ENCODE data around the gene COPG1.
"Not testable (repeated sequence)": the region's sequence is repeated elsewhere in the genome, so short reads cannot be mapped to it uniquely, and the experiment has no call there.

COPG1 gene, protein sequence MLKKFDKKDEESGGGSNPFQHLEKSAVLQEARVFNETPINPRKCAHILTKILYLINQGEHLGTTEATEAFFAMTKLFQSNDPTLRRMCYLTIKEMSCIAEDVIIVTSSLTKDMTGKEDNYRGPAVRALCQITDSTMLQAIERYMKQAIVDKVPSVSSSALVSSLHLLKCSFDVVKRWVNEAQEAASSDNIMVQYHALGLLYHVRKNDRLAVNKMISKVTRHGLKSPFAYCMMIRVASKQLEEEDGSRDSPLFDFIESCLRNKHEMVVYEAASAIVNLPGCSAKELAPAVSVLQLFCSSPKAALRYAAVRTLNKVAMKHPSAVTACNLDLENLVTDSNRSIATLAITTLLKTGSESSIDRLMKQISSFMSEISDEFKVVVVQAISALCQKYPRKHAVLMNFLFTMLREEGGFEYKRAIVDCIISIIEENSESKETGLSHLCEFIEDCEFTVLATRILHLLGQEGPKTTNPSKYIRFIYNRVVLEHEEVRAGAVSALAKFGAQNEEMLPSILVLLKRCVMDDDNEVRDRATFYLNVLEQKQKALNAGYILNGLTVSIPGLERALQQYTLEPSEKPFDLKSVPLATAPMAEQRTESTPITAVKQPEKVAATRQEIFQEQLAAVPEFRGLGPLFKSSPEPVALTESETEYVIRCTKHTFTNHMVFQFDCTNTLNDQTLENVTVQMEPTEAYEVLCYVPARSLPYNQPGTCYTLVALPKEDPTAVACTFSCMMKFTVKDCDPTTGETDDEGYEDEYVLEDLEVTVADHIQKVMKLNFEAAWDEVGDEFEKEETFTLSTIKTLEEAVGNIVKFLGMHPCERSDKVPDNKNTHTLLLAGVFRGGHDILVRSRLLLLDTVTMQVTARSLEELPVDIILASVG

DNA sequence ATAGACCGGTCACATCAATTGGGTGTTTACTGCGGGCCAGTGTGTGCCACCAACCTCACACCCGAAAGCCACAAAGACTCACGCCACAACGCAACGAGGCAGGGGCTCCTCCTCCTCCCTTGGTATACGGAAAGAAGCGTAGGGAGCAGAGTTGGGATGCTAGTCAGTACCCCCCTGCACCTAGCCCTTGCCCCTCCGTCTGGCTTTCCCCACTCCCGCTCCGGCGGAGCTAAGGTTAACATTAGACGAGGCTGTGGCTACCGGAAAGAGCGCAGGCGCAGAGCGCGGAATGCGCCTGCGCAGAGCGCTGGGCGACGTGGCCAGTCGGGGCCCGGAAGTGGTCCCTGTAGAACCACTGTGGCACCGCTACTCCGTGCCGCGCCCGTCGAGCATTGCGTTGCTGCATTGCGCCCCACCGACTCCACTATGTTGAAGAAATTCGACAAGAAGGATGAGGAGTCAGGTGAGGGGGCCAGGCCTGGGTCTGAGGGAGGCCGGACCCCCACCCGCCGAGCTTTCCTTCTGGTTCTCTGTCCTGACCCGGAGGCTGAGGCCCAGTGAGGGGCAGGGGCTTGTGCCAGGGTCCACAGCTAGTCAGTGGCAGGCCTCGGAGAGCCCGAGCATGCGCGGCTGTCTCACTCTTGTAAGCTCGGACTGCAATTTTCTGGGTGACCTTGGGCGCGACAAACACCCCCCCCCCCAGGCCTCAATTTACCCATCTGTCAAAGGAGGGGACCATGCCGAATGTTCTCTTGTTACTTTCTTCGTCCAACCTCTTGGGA lies at the start of gene COPG1:
Gene COPG1 (plus strand): TSS at position 323 of the 782 bp plus-strand sequence. CDS start 104 bp downstream, at position 427.
- peak; percentile 90 to 92 for ATAC-seq (replicated peaks)
- DNase-seq, result peak; percentile 87
- H3K27ac Mint-ChIP-seq, result peak within 1 kb of the TSS; percentile 97
- peak within 1 kb of the TSS; percentile 95 to 97 for H3K4me3 Mint-ChIP-seq
- H3K4me1 Mint-ChIP-seq, result peaks cover 19 to 42% of the 10 kb centered on the region in 2 donors
- no peaks in the 10 kb centered on the region for H3K27me3 Mint-ChIP-seq
- no peaks in the 10 kb centered on the region for H3K9me3 Mint-ChIP-seq
- peaks cover 23 to 35% of the 10 kb centered on the region in 2 donors for H3K36me3 Mint-ChIP-seq

DNA sequence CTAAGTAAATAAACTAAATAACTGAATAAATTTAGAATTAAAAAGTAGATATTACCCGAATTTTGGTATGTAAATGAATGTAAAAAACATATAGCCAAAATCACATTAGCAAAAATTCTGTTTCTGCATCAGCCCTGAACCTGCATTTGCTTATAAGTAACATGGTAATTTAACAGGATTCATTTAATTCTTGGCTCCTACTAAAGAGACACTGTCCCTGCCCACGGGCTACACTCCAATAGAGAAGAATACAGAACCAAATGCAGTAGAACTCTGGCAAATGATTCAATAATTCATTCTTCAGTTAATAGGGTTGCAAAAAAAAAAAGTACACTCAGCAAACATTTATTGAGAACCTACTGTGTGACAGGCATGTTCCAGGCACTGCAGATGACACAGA lies 44.9 kb upstream of the COPG1 start:
- Mint-ChIP-seq H3K4me1 (no peaks in the 10 kb centered on the region), H3K27me3 (no peaks in the 10 kb centered on the region), H3K4me3 (no peak overlapping the region), H3K27ac (no peak overlapping the region), H3K36me3 (peaks cover under 1 to 3% of the 10 kb centered on the region in 2 donors), H3K9me3 (no peaks in the 10 kb centered on the region)
- no peak for ATAC-seq (replicated peaks)
- no peak for DNase-seq

DNA sequence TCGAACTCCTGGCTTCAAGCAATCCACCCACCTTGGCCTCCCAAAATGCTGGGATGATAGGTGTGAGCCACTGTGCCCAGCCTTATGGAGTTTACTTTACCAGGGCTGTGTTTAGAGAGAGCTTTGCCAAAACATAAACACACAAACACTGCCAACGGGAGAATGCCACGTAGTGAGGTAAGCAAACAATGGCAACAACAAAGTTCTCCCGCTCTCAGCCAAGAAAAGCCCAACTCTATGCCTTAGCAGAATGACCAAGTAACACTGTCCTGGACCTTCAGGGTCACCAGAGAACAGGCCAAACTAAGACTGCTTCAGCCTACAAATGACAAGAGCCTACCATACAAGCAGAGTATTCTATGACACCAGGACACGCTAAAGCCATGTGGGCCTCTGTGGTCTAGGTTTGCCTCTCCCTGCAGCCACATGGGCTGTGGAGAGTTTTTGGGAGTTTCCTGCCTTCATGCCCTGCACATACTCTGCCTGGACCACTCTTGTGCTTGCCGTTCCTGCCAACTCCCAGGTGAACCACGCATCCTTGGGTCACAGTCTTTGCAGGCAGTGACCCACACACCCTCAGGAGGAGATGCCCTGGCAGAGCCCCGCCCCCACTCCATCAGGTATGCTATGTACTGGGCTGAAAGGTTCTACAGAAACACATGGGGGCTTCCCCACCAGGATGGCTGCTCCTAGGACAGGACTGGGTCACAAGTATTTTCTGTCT lies 44.1 kb upstream of the COPG1 start:
- Mint-ChIP-seq H3K36me3 (no peaks in the 10 kb centered on the region), H3K4me3 (no peak overlapping the region), H3K4me1 (no peaks in the 10 kb centered on the region), H3K9me3 (no peaks in the 10 kb centered on the region), H3K27me3 (peaks cover 0 to 3% of the 10 kb centered on the region in 2 donors), H3K27ac (no peak overlapping the region)
- peak in 1 of 2 donors; percentile 45 for ATAC-seq (replicated peaks)
- DNase-seq, result no peak

DNA sequence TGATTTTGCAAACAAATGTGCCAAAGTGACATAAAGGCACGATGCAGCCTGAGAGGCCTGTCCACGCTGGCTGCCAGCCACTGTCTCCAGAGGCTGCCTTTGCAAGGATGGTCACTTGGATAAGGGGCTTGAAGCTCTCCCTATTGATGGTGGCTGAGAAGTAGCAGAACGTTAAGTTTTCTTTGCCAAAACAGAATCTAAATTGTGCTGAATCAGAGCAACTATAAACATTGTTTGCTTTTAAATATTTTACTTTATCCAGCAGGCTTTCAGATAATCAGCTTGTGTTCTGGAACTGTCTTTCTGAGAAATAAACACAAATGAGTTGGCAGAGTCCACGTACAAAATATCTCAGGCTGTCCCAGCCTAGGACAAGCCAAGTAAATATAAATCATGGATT lies 41.9 kb upstream of the COPG1 start:
- DNase-seq (no peak), ATAC-seq (replicated peaks) (no peak)
- no peak overlapping the region for H3K27ac Mint-ChIP-seq
- H3K4me1 Mint-ChIP-seq, result no peaks in the 10 kb centered on the region
- H3K36me3 Mint-ChIP-seq, result no peaks in the 10 kb centered on the region
- no peaks in the 10 kb centered on the region for H3K9me3 Mint-ChIP-seq
- H3K4me3 Mint-ChIP-seq, result no peak overlapping the region
- peaks cover 0 to 4% of the 10 kb centered on the region in 2 donors for H3K27me3 Mint-ChIP-seq

DNA sequence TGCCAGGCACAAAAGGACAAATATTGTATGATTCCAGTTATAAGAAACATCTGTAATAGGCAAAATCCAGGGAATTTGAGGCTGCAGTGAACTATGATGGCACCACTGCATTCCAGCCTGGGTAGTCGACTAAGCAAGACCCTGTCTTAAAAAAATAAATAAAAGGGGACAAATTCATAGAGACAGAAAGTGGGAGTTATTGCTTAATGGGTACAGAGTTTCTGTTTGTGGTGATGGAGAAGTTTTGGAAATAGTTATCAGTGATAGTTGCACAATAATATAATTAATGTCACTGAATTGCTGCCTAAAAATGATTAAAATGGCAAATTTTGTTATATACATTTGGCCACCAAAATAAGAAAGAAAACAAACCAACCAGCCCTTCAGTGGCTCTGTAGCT lies 38.1 kb upstream of the COPG1 start:
- H3K4me1 Mint-ChIP-seq, result no peaks in the 10 kb centered on the region
- H3K27me3 Mint-ChIP-seq, result peaks cover 0 to 4% of the 10 kb centered on the region in 2 donors
- H3K9me3 Mint-ChIP-seq, result no peaks in the 10 kb centered on the region
- no peaks in the 10 kb centered on the region for H3K36me3 Mint-ChIP-seq
- no peak for ATAC-seq (replicated peaks)
- no peak for DNase-seq
- no peak overlapping the region for H3K4me3 Mint-ChIP-seq
- no peak overlapping the region for H3K27ac Mint-ChIP-seq

DNA sequence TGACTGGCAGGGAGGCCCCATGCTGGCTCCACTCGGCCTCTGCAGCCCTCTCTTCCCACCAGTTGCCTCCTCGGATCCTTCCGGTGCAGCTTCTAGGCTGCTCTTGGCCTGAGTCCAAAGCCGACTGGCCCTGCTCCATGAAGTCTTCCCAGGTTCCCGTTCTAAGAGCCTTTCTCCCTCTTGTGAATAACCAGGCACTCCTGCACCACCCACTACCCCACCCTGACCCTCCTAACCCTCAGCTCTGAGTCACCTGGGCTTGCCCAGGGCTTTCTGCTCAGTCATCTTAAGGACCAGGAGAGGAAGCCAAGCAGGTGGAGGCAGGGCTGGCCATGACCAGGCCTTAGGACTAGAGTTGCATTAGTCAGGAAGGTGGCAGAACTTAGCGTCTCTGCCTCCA lies 37.6 kb upstream of the COPG1 start:
- no peak for DNase-seq
- no peak for ATAC-seq (replicated peaks)

DNA sequence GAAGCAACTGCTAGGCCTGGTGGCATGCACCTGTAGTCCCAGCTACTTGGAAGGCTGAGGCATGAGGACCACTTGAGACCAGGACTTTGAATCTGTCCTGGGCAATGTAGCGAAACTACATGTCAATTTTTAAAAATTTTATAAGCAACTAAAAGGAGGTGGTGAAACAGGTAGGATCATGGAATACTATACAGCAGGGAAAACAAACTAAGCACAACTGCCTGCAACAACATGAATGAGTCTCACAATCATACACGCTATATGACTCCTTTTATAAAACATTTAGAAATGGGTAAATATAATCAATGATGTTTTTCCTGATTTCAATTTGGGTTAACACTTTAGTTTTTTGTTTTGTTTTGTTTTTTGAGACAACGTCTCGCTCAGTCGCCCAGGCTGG lies 36.2 kb upstream of the COPG1 start:
- Mint-ChIP-seq H3K27me3 (peaks cover 0 to 4% of the 10 kb centered on the region in 2 donors), H3K4me3 (no peak overlapping the region), H3K9me3 (no peaks in the 10 kb centered on the region), H3K27ac (no peak overlapping the region), H3K36me3 (no peaks in the 10 kb centered on the region), H3K4me1 (no peaks in the 10 kb centered on the region)
- DNase-seq (no peak), ATAC-seq (replicated peaks) (no peak)

More for the DNA sequence above, 37.6 kb upstream of the COPG1 start:
- Mint-ChIP-seq H3K9me3 (no peaks in the 10 kb centered on the region), H3K36me3 (no peaks in the 10 kb centered on the region), H3K4me3 (no peak overlapping the region), H3K4me1 (no peaks in the 10 kb centered on the region), H3K27me3 (peaks cover 0 to 4% of the 10 kb centered on the region in 2 donors), H3K27ac (no peak overlapping the region)

DNA sequence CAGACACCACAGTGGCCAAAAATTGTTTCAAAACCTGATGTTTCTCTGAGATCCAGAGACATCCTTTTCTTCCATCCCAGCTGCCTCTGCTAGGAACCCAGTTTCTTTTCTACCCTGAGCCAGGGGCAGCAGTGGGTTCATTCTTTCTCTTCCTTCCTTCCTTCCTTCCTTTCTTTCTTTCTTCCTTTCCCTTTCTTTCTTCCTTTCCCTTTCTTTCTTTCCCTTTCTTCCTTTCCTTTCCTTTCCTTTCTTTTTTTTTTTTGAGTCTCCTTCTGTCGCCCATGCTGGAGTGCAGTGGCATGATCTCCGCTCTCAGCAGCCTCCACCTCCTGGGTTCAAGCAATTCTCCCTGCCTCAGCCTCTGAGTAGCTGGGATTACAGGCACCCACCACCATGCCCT lies 30.7 kb upstream of the COPG1 start:
- DNase-seq, result no peak
- no peaks in the 10 kb centered on the region for H3K9me3 Mint-ChIP-seq
- H3K36me3 Mint-ChIP-seq, result no peaks in the 10 kb centered on the region
- ATAC-seq (replicated peaks), result no peak
- H3K27me3 Mint-ChIP-seq, result peaks cover 4 to 6% of the 10 kb centered on the region in 2 donors
- no peaks in the 10 kb centered on the region for H3K4me1 Mint-ChIP-seq
- no peak overlapping the region for H3K4me3 Mint-ChIP-seq
- no peak overlapping the region for H3K27ac Mint-ChIP-seq

DNA sequence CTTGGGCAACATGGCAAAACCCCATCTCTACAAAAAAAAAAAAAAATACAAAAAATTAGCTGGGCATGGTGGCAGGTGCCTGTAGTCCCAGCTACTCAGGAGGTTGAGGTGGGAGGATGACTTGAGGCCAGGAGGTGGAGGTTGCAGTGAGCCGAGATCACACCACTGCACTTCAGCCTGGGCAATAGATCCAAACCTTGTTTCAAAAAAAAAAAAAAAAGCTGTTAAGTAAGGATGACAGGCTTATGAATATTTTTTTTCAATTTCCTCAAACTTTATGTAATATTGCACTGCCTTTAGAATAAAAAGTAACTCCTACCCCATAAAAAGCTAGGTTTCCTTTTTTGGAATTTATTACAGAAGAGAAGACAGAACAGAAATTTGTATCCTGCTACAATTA lies 25.0 kb upstream of the COPG1 start:
- peaks cover 13 to 19% of the 10 kb centered on the region in 2 donors for H3K4me1 Mint-ChIP-seq
- not testable (repeated sequence) for DNase-seq; H3K36me3 Mint-ChIP-seq; H3K9me3 Mint-ChIP-seq; ATAC-seq (replicated peaks); H3K27me3 Mint-ChIP-seq; H3K27ac Mint-ChIP-seq; H3K4me3 Mint-ChIP-seq

DNA sequence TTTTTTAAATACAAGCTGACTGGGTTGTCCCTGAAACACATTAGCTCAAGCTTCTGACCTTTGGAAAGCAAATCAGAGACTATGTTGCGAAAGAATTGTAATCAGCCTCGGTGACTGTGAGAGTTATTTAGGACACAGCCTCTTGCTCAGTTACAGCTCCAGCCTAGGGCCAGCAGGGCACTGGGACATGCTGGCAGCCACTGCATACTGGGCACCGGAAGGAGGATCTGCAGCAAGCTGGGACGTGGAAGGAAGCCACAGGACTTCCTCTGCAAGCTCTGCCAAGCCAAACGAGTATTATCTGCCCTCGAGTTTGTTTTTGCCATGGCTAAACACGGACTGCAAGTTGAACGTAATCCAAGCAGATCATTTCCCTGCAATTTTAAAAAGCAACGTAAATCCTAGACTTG lies 24.4 kb upstream of the COPG1 start:
- H3K4me3 Mint-ChIP-seq, result peak overlapping the region in 1 of 2 donors; percentile 48
- H3K9me3 Mint-ChIP-seq, result no peaks in the 10 kb centered on the region
- DNase-seq (no peak), ATAC-seq (replicated peaks) (peak; percentile 52 to 60)
- H3K27ac Mint-ChIP-seq, result peak overlapping the region; percentile 51
- H3K36me3 Mint-ChIP-seq, result no peaks in the 10 kb centered on the region
- H3K4me1 Mint-ChIP-seq, result peaks cover 18 to 23% of the 10 kb centered on the region in 2 donors
- no peaks in the 10 kb centered on the region for H3K27me3 Mint-ChIP-seq

DNA sequence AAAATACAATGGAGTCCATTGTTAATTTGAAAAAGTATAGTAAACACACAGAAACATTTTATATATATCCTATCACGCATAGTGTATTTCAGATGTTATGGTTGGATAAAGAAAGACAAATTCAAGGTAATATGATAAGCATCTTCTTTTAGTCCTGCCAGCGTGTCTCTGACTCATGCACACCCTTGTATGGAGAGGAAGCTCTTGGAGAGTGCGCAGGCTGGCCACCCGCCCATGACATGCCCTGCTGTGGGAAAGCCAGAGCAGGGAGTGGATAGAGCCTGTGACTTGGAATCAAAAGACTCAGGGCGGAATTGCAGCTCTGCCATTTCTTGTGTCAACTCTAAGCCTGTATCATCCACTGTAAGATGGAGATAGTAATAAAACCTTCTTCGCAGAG lies 23.0 kb upstream of the COPG1 start:
- Mint-ChIP-seq H3K27ac (no peak overlapping the region), H3K4me3 (no peak overlapping the region), H3K4me1 (peaks cover 21 to 33% of the 10 kb centered on the region in 2 donors), H3K36me3 (no peaks in the 10 kb centered on the region), H3K27me3 (no peaks in the 10 kb centered on the region), H3K9me3 (no peaks in the 10 kb centered on the region)
- ATAC-seq (replicated peaks), result no peak
- DNase-seq, result no peak

DNA sequence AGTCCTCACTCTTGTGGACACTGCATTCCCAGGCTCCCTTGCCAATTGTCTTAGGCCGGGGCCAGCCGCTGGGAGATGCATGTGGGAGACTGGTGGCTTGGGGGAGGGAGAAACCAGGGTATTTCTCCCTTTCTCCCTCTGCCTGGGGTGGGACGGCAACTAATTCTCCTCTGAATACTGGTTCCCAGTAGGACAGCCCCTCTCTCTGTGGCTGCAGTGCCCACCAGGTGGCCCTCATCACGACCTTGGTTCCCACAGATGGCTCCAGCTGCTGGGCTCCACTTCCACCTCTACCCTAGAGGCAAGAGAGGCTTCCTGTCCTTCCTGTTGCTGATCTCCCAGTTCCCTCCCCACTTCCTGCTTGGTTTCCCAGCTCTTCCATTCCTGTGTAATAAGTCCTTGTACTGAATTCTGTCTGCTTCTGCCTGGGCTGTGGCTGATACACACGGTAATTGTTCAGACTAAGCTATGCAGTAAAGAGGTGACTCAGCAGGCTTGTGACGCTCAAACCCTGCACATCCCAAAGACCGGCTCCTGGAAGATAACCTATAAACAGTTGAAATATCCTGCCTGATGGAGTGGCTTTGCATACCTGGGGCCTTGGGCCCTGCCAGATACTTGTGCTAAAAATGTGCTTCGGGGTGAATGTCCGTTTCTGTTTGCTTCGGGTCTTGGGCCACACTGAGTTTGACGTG lies 20.4 kb upstream of the COPG1 start:
- H3K4me1 Mint-ChIP-seq, result peaks cover 33 to 53% of the 10 kb centered on the region in 2 donors
- no peaks in the 10 kb centered on the region for H3K9me3 Mint-ChIP-seq
- no peaks in the 10 kb centered on the region for H3K27me3 Mint-ChIP-seq
- ATAC-seq (replicated peaks) (no peak), DNase-seq (no peak)
- H3K4me3 Mint-ChIP-seq, result no peak overlapping the region
- no peak overlapping the region for H3K27ac Mint-ChIP-seq
- no peaks in the 10 kb centered on the region for H3K36me3 Mint-ChIP-seq

DNA sequence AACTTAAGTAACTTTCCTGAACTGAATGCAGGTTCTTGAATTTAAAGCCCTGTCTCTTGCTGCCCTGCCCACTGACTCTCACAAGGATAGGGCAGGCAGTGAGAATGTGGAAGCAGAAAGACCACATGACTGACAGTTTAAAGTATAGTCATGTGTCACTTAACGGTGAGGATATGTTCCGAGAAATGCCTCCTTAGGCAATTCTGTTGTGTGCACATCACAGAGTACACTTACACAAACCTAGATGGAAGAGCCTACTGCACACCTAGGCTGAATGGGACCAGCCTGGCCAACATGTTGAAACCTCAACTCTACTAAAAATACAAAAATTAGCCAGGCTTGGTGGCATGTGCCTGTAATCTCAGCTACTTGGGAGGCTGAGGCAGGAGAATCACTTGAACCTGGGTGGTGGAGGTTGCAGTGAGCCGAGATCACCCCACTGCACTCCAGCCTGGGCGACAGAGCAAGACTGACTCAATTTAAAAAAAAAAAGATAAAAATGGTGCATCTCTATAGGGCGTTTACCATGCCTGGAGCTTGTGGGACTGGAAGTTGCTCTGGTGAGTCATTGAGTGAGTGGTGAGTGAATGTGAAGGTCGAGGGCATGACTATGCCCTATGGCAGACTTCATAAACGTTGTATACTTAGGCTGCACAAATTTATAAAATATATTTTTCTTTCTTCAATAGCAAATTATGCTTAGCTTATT lies 18.9 kb upstream of the COPG1 start:
- H3K4me1 Mint-ChIP-seq, result peaks cover 35 to 62% of the 10 kb centered on the region in 2 donors
- no peaks in the 10 kb centered on the region for H3K27me3 Mint-ChIP-seq
- DNase-seq (peak; percentile 21), ATAC-seq (replicated peaks) (peak; percentile 67 to 73)
- no peak overlapping the region for H3K4me3 Mint-ChIP-seq
- no peaks in the 10 kb centered on the region for H3K36me3 Mint-ChIP-seq
- peak overlapping the region; percentile 89 for H3K27ac Mint-ChIP-seq
- no peaks in the 10 kb centered on the region for H3K9me3 Mint-ChIP-seq
